GM18505 (cell line): Measurements from ENCODE around the gene POSTN.

Source experiments
- ATAC-seq: cut with Tn5 transposase; IDR thresholded peaks from one replicate; pipeline ENCODE4 v1.9.1; 2021; ENCODE audit not compliant: unreplicated experiment
- POLR2A ChIP-seq: IDR thresholded peaks from 4 replicates; pipeline ENCODE4 v1.6.1; 2011; ENCODE audit warnings: borderline replicate concordance; ENCODE audit not compliant: insufficient read depth, insufficient read length; ENCODE audit errors: extremely low read depth

Gene POSTN

DNA sequence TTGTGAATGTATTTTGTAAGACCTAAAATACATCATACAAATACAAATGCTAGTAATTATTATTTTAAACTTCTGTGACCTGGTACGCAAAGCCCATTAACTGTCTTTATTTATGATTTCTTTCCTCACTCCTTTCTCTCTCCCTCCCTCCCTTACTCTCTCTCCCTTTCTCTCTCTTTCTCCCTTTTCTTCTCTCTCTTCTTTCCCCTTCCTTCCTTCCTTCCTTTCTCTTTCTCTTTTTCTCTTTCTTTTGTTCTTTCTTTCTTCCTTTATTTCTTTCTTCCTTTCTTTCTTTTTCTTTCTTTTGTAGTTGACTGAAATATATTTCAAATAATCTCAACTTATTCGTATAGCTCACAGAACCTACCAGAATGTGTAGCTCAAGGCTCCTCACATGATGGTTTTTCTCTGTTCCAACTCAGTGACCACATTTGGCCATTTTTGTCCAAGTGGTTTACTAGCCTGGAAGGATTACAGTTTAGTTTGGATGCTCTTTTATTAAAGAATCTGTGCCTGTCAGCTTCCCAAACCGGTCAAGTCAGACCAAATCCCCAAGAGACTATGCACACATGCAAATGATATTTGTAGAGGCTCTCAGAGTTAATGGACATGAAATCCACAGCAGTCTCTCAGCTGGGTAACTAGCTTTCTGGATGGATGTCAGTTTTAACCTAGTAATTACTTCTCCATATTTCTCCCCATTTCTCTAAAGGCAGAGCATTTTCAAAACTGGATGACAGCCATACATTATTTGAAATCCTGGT, 71.7 kb downstream of the POSTN start:
- no peak for TF ChIP-seq POLR2A

DNA sequence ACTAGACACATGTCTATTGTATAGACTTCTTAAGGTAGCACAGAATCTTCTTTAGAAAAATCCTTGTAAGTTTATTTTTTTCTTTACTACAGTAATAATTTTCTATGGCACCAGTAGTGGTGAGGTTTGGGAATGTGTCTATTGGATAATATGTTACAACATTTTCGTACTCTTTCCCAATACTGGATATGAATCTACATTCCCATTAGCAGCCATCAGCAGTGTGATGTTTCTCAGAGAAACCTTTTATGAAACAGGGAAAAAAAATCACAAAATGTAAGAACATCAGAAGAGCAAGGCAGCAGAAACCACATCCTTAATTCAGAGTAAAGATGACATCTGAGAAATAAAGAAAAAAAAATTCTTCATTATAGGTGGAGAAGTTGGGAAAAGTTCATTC, 83.3 kb downstream of the POSTN start:
- ATAC-seq: no peak
- no peak for TF ChIP-seq POLR2A

More for the DNA sequence above, 71.7 kb downstream of the POSTN start:
- no peak for ATAC-seq
